K562 (cell line): ENCODE results near the gene PIERCE2. TPM values are rescaled to one million over a fixed set of nuclear protein-coding genes. Genes with fewer than 3 reads are reported as not detected.
A peak's percentile ranks its signal among the peaks of the same experiment; 100 is the strongest.

Experiments used
- ARID1B ChIP-seq: fragments of 450-650 bp; IDR thresholded peaks from 2 replicates; pipeline ENCODE4 v1.6.1; 2016; ENCODE audit warnings: antibody characterized with exemption, mild to moderate bottlenecking, inconsistent platforms
- BRD4 ChIP-seq: fragments of 200-600 bp; sonication (generic); IDR thresholded peaks from 2 replicates; pipeline ENCODE4 v1.6.1; 2017; ENCODE audit warnings: inconsistent platforms
- FOXK2 ChIP-seq, 2 experiments: fragments of 450-650 bp; IDR thresholded peaks in 1 of 2; conservative IDR thresholded peaks in 1 of 2; 2 replicates each; pipeline ENCODE4 v1.6.1; 2016; ENCODE audit warnings: low read depth in 2 of 2, mild to moderate bottlenecking in 1 of 2
- HOMEZ ChIP-seq: fragments of 250-450 bp; sonication (Bioruptor Pico); IDR thresholded peaks from 2 replicates; pipeline ENCODE4 v1.4.0; 2020; ENCODE audit warnings: mild to moderate bottlenecking, moderate library complexity
- JUNB ChIP-seq: fragments of 450-650 bp; formaldehyde crosslinking; conservative IDR thresholded peaks from 2 replicates; pipeline ENCODE4 v1.4.0; 2020; ENCODE audit warnings: mild to moderate bottlenecking
- NCOR1 ChIP-seq: fragments of 450-650 bp; IDR thresholded peaks from 2 replicates; pipeline ENCODE4 v1.6.1; 2016; ENCODE audit warnings: mild to moderate bottlenecking, moderate library complexity
- POLR2B ChIP-seq: fragments of 450-650 bp; IDR thresholded peaks from 2 replicates; pipeline ENCODE4 v1.6.1; 2018; ENCODE audit warnings: low read depth; ENCODE audit not compliant: partially characterized antibody
- RBM22 ChIP-seq: fragments of 200-400 bp; formaldehyde crosslinking; IDR thresholded peaks from 2 replicates; pipeline ENCODE4 v1.6.1; 2018; ENCODE audit warnings: low read length, low read depth; ENCODE audit not compliant: poor library complexity, severe bottlenecking
- SOX6 ChIP-seq: fragments of 450-650 bp; IDR thresholded peaks from 2 replicates; pipeline ENCODE4 v1.6.1; 2014; ENCODE audit warnings: mild to moderate bottlenecking
- SP1 ChIP-seq: sonication (generic); formaldehyde crosslinking; IDR thresholded peaks from 2 replicates; pipeline ENCODE4 v1.8.1; 2022; ENCODE audit warnings: mild to moderate bottlenecking, missing genetic modification reagents
- SREBF2 ChIP-seq: sonication (generic); formaldehyde crosslinking; IDR thresholded peaks from 2 replicates; pipeline ENCODE4 v1.4.0; 2020; ENCODE audit warnings: mild to moderate bottlenecking, missing genetic modification reagents
- TEAD1 ChIP-seq, 2 experiments: fragments of 450-650 bp in 1 of 2; sonication (generic) in 1 of 2; formaldehyde crosslinking; IDR thresholded peaks; 2 replicates each; pipeline versions ENCODE4 v1.4.0 to v1.8.0; 2020 to 2022; ENCODE audit warnings: mild to moderate bottlenecking in 2 of 2, missing genetic modification reagents in 1 of 2
- ZBTB11 ChIP-seq, 3 experiments: fragments of 200-800 bp in 1 of 3; fragments of 250-450 bp in 1 of 3; fragments of 450-650 bp in 1 of 3; sonication (Bioruptor Pico) in 1 of 3; sonication (Bioruptor generic) in 1 of 3; formaldehyde crosslinking in 1 of 3; IDR thresholded peaks; 2 replicates each; pipeline versions ENCODE4 v1.6.1 to v1.8.0; 2016 to 2022; ENCODE audit warnings: mild to moderate bottlenecking in 2 of 3, missing genetic modification characterization in 2 of 3, missing compliant biosample characterization in 1 of 3, moderate library complexity in 1 of 3
- polyA plus RNA-seq, 8 experiments: library from polyadenylated mRNA; depleted of rRNA in 4 of 8; stranded (reverse) in 5 of 8; unstranded in 3 of 8; fragments of >200 nt; fragmentation: Nextera tagmentation in 2 of 8; fragmentation: Illumina TruSeq in 1 of 8; extraction: Ambion mirVana in 2 of 8; extraction: Trizol in 1 of 8; gene quantifications; 2 replicates each; pipeline versions ENCODE4 v1.2.1 to v1.2.3, GENCODE V29; 2011 to 2014; ENCODE audit warnings: inconsistent platforms in 1 of 8, missing spikeins in 1 of 8
- total RNA-seq, 7 experiments: library from RNA; depleted of rRNA in 6 of 7; stranded (reverse); fragments of >200 nt in 6 of 7; fragmentation: Illumina TruSeq in 2 of 7; extraction: Trizol in 2 of 7; gene quantifications; 2 replicates each; pipeline versions ENCODE4 v1.2.1 to v1.2.3, GENCODE V29; 2011 to 2021; ENCODE audit warnings: low replicate concordance in 1 of 7
- TF ChIP-seq, protein P1 (sequence below): fragments of 450-650 bp; formaldehyde crosslinking; IDR thresholded peaks from 2 replicates; pipeline ENCODE4 v1.4.0; 2020; ENCODE audit warnings: mild to moderate bottlenecking, moderate library complexity
- TF ChIP-seq, protein P2 (sequence below): fragments of 450-650 bp; formaldehyde crosslinking; IDR thresholded peaks from 2 replicates; pipeline ENCODE4 v1.4.0; 2020; ENCODE audit warnings: mild to moderate bottlenecking, mixed read lengths
- TF ChIP-seq, protein P3 (sequence below): sonication (generic); formaldehyde crosslinking; IDR thresholded peaks from 2 replicates; pipeline ENCODE4 v1.8.0; 2022; ENCODE audit warnings: missing genetic modification reagents, mild to moderate bottlenecking, moderate library complexity, borderline replicate concordance

The PIERCE2 gene
- total and polyA plus RNA-seq, 9 of the 15 experiments (the other 6 are each of a cell fraction or from before 2014, with no cell fraction given), result 2.9 to 4.8 (median 4.0) TPM

DNA sequence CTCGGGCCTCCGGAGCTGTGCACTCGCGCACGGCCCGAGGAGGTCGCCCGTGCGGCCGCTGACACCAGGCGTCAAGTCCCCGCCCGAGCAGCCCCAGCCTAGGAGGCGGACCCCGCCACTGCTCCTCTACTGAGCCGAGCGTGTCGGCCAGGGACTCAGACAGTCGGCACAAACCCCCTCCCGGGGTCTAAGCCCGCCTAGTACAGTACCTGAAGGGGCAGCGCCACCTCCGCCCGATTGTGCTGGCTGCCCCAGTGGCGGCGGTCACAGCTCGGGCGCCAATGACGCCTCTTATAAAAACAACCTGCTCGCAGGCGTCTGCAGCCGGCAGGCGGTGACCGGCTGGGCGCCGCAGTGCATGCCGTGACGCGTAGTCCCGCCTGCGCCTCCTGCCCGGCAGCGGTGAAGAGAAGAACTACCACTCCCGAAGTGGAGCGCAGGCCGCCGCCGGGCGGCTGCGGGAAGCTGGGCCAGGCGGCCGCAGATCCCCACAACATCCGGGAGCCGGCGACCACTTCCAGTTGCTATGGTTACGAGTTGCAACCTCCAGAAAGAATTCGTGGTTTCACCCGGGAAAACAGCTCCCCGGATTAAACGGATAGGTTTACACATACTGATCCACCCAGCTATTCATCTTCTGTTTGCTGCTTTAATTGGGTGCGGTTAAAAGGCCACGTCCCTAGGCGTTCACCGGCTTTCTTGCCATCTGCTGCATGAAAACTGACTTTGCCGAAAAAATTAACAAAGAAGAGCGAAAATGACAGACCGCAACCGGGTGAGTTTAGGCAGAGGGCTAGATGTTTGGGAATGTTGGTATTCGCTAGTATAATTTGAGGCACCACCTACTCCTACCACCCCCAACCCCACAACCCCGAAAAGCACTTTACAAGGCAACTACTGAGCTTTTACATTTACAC lies at the start of gene PIERCE2, which contains the start of gene CCPG1 (continued):
- no peak for TF ChIP-seq JUNB (CRISPR knock-in tag)
- TF ChIP-seq RBM22, result peak; percentile 73
- TF ChIP-seq ARID1B, result 0 out of 2 replicates have a peak, but pooled peaks have one; percentile 30
- peak; percentile 27 for TF ChIP-seq SP1
- TF ChIP-seq BRD4, result peak; percentile 28; the same call in 1 of the 2 replicates
- TF ChIP-seq, protein P1, sequence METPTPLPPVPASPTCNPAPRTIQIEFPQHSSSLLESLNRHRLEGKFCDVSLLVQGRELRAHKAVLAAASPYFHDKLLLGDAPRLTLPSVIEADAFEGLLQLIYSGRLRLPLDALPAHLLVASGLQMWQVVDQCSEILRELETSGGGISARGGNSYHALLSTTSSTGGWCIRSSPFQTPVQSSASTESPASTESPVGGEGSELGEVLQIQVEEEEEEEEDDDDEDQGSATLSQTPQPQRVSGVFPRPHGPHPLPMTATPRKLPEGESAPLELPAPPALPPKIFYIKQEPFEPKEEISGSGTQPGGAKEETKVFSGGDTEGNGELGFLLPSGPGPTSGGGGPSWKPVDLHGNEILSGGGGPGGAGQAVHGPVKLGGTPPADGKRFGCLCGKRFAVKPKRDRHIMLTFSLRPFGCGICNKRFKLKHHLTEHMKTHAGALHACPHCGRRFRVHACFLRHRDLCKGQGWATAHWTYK (CRISPR knock-in tag), result no peak
- peak in 1 of 2 experiments; percentile 76; a peak in 2 of 4 replicates for TF ChIP-seq TEAD1 (CRISPR knock-in tag; IDR thresholded peaks at IDR 0.05)
- TF ChIP-seq POLR2B, result peak; percentile 64
- TF ChIP-seq, protein P2, sequence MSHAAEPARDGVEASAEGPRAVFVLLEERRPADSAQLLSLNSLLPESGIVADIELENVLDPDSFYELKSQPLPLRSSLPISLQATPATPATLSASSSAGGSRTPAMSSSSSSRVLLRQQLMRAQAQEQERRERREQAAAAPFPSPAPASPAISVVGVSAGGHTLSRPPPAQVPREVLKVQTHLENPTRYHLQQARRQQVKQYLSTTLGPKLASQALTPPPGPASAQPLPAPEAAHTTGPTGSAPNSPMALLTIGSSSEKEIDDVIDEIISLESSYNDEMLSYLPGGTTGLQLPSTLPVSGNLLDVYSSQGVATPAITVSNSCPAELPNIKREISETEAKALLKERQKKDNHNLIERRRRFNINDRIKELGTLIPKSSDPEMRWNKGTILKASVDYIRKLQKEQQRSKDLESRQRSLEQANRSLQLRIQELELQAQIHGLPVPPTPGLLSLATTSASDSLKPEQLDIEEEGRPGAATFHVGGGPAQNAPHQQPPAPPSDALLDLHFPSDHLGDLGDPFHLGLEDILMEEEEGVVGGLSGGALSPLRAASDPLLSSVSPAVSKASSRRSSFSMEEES (CRISPR knock-in tag), result no peak
- peak; percentile 76 to 81 for TF ChIP-seq FOXK2 (conservative IDR thresholded peaks at IDR 0.05 in 1 of 2, IDR thresholded peaks at IDR 0.05 in 1 of 2; ENCODE audit: low read depth in 2 of 2)
- peak; percentile 57 for TF ChIP-seq NCOR1
- TF ChIP-seq HOMEZ, result 0 out of 2 replicates have a peak, but pooled peaks have one; percentile 45
- peak in 1 of 3 experiments; percentile 77; a peak in 2 of 6 replicates for TF ChIP-seq ZBTB11 (CRISPR knock-in tag; IDR thresholded peaks at IDR 0.05)
- peak; percentile 43; the same call in 1 of the 2 replicates for TF ChIP-seq SOX6
- TF ChIP-seq SREBF2 (CRISPR knock-in tag), result no peak
- TF ChIP-seq, protein P3, sequence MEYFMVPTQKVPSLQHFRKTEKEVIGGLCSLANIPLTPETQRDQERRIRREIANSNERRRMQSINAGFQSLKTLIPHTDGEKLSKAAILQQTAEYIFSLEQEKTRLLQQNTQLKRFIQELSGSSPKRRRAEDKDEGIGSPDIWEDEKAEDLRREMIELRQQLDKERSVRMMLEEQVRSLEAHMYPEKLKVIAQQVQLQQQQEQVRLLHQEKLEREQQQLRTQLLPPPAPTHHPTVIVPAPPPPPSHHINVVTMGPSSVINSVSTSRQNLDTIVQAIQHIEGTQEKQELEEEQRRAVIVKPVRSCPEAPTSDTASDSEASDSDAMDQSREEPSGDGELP (CRISPR knock-in tag), result peak; percentile 95
